HCT116 (cell line): ENCODE data around the gene GRM2.

Source experiments
- EZH2 ChIP-seq: fragments of 200-600 bp; sonication (generic); IDR thresholded peaks from 2 replicates; pipeline ENCODE4 v1.6.1; 2017; ENCODE audit warnings: antibody characterized with exemption, mixed run types
- POLR2A ChIP-seq: IDR thresholded peaks from 2 replicates; pipeline ENCODE4 v1.7.0; 2011; ENCODE audit warnings: borderline replicate concordance; ENCODE audit not compliant: insufficient read depth, insufficient read length; ENCODE audit errors: extremely low read depth

DNA sequence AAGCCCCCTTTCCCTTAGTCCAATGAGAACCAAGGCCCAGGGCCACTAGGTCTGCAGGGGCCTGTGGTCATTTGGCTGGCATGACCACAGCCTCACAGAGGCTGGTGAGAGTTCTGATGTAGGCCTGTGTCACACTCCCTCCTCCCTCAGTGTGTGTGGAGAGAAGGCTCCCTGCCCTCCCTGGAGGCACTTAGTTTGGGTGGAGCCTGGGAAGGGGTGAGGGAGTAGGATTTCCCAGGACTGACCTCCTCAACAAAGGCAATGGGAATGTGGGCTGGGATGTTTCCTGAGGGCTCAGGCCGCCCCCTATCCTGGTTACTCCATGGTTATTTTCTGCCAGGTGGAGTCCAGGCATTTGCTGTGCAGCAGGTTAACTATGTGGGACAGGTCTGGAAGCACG is 28.2 kb upstream of the GRM2 start:
- TF ChIP-seq POLR2A (no peak), EZH2 (no peak)
